ENCODE measurements around the gene HSPB6. TPM values are rescaled to one million over a fixed set of nuclear protein-coding genes. Genes with fewer than 3 reads are reported as not detected.

Gene HSPB6
- total RNA-seq, 2 donors from 2014 or later, result 35.0 to 117 TPM

- TF ChIP-seq POLR2A (IDR thresholded peaks at IDR 0.05) (no peak), CTCF (IDR thresholded peaks at IDR 0.05) (no peak)
- no peaks in the 10 kb centered on the region for H3K4me1 ChIP-seq
- no peaks in the 10 kb centered on the region for H3K27me3 ChIP-seq
- no peaks in the 10 kb centered on the region for H3K36me3 ChIP-seq (replicated peaks in 1 of 2; ENCODE audit: insufficient read depth in 1 of 2, low read depth in 2 of 2)
- no peak overlapping the region for H3K4me3 ChIP-seq
- intact Hi-C loops (cut with DNase I), result no loop called here
- ATAC-seq, result no peak
- 88 to 90% methylated on average over 9 of the region's 9 CpGs for WGBS, 2 donors
- no peaks in the 10 kb centered on the region for H3K9me3 ChIP-seq
- H3K27ac ChIP-seq, result no peak overlapping the region
- no peak for DNase-seq
Observed at GRCh38 chr19:35781650-35782049, 24.8 kb upstream of the HSPB6 start.

DNA sequence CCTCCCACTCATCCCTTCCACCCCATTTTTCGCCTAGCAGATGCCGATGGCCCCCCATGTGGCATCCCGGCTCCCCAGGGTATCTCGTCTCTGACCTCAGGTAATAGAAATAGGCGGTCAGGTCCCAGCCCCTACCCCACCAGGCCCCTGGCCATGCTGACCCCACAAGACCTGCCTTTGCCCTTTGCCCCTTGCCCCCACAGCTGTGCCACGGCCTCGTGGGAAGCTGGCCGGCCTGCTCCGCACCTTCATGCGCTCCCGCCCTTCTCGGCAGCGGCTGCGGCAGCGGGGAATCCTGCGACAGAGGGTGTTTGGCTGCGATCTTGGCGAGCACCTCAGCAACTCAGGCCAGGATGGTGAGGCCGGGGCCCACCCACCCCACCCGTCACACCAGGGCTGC is 23.9 kb upstream of the HSPB6 start:
- H3K9me3 ChIP-seq, result no peaks in the 10 kb centered on the region
- TF ChIP-seq CTCF (IDR thresholded peaks at IDR 0.05) (no peak), POLR2A (IDR thresholded peaks at IDR 0.05) (no peak)
- no peaks in the 10 kb centered on the region for H3K36me3 ChIP-seq (replicated peaks in 1 of 2; ENCODE audit: insufficient read depth in 1 of 2, low read depth in 2 of 2)
- intact Hi-C loops (cut with DNase I), result no loop called here
- WGBS, 2 donors, result 86 to 90% methylated on average over 3 to 15 of the region's 20 CpGs
- no peak for DNase-seq
- H3K4me1 ChIP-seq, result peaks cover 6% of the 10 kb centered on the region
- no peak overlapping the region for H3K4me3 ChIP-seq
- H3K27me3 ChIP-seq, result no peaks in the 10 kb centered on the region
- ATAC-seq, result no peak
- H3K27ac ChIP-seq, result no peak overlapping the region

GRCh38 chr19:35780058-35780457 is 23.2 kb upstream of the HSPB6 start:
- Histone ChIP-seq H3K4me3 (no peak overlapping the region), H3K27me3 (no peaks in the 10 kb centered on the region), H3K36me3 (replicated peaks in 1 of 2; ENCODE audit: insufficient read depth in 1 of 2, low read depth in 2 of 2) (no peaks in the 10 kb centered on the region), H3K27ac (no peak overlapping the region), H3K4me1 (peaks cover 7% of the 10 kb centered on the region), H3K9me3 (no peaks in the 10 kb centered on the region)
- intact Hi-C loops (cut with DNase I), result no loop called here
- no peak for DNase-seq
- 92 to 93% methylated on average over 14 to 16 of the region's 16 CpGs for WGBS, 2 donors
- no peak for TF ChIP-seq POLR2A (IDR thresholded peaks at IDR 0.05)
- TF ChIP-seq CTCF (IDR thresholded peaks at IDR 0.05), result no peak
- no peak for ATAC-seq

DNA sequence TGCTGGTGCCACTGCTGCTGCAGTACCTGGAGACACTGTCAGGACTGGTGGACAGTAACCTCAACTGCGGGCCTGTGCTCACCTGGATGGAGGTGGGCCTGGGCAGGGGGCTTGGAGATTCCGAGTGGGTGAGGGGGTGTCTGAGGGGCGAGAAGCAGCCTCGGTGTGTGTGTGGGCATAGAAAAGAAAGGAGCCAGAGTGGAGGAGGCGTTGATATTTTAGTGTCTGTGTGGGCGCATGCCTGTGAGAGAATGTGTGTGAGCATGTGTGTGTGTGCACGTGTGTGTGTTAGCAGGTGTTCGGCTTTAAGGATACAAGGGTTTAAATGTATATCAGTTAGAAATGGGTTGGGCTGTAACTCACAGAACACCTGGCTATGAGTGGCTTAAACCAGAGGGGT is 22.2 kb upstream of the HSPB6 start:
- H3K36me3 ChIP-seq (replicated peaks in 1 of 2; ENCODE audit: insufficient read depth in 1 of 2, low read depth in 2 of 2), result no peaks in the 10 kb centered on the region
- ATAC-seq (no peak), DNase-seq (no peak)
- H3K4me1 ChIP-seq, result peaks cover 14% of the 10 kb centered on the region
- no peaks in the 10 kb centered on the region for H3K27me3 ChIP-seq
- TF ChIP-seq POLR2A (IDR thresholded peaks at IDR 0.05) (no peak), CTCF (IDR thresholded peaks at IDR 0.05) (no peak)
- H3K27ac ChIP-seq, result no peak overlapping the region
- 87 to 90% methylated on average over 8 of the region's 8 CpGs for WGBS, 2 donors
- intact Hi-C loops (cut with DNase I), result no loop called here
- H3K9me3 ChIP-seq, result no peaks in the 10 kb centered on the region
- H3K4me3 ChIP-seq, result no peak overlapping the region

DNA sequence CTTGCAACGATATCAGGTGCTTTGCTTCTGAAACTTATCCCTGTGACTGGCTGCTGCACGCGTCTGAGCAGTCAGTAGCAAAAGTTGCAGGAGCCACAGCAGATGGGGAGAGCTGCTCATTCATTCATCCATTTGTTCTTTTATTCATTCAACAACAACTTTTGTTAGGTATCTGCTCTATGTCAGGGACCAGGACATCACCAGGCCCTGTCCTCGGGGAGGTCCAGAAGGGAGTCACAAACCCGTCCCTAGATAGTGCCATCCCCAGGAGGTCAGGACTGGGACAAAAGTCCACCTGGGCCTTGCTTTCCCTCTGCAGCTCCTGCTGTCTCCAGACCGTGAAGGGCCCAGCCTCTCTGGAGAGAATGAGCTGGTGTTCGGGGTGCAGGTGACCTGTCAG is 21.1 kb upstream of the HSPB6 start:
- intact Hi-C loops (cut with DNase I), result no loop called here
- no peaks in the 10 kb centered on the region for H3K9me3 ChIP-seq
- 68 to 89% methylated on average over 5 of the region's 7 CpGs for WGBS, 2 donors

More for the DNA sequence above, 21.1 kb upstream of the HSPB6 start:
- Histone ChIP-seq H3K27ac (no peak overlapping the region), H3K4me1 (peaks cover 14% of the 10 kb centered on the region), H3K27me3 (no peaks in the 10 kb centered on the region), H3K36me3 (replicated peaks in 1 of 2; ENCODE audit: insufficient read depth in 1 of 2, low read depth in 2 of 2) (no peaks in the 10 kb centered on the region), H3K4me3 (no peak overlapping the region)
- no peak for TF ChIP-seq POLR2A (IDR thresholded peaks at IDR 0.05)
- TF ChIP-seq CTCF (IDR thresholded peaks at IDR 0.05), result no peak
- DNase-seq (no peak), ATAC-seq (no peak)
